ENCODE data around the gene MRGPRX1. TPM values are rescaled to one million over a fixed set of nuclear protein-coding genes. Genes with fewer than 3 reads are reported as not detected.

Gene MRGPRX1
- polyA plus RNA-seq, 2 of the 4 experiments (the other 2 are of a cell fraction) = not detected

- ChIA-PET CTCF (no interaction called here), POLR2A (no interaction called here)
- TF ChIP-seq CEBPB (IDR thresholded peaks at IDR 0.05) (no peak), RCOR1 (IDR thresholded peaks at IDR 0.05; ENCODE audit: low read depth, low read length) (no peak), HOXA7 (CRISPR knock-in tag; IDR thresholded peaks at IDR 0.05) (no peak), HOXB13 (CRISPR knock-in tag; IDR thresholded peaks at IDR 0.05; ENCODE audit: low read depth) (no peak), ELK1 (IDR thresholded peaks at IDR 0.05; ENCODE audit: low read depth, low read length) (no peak), ZFP36 (IDR thresholded peaks at IDR 0.05; ENCODE audit: borderline replicate concordance, partially characterized antibody) (no peak), FOSB (CRISPR knock-in tag; IDR thresholded peaks at IDR 0.05) (no peak), MYC (IDR thresholded peaks at IDR 0.05; ENCODE audit: borderline replicate concordance, low read length) (no peak), FOSL2 (IDR thresholded peaks at IDR 0.05) (no peak), FOSL2 (CRISPR knock-in tag; IDR thresholded peaks at IDR 0.05) (no peak), FOXS1 (CRISPR knock-in tag; IDR thresholded peaks at IDR 0.05) (no peak), SREBF2 (IDR thresholded peaks at IDR 0.05) (no peak), JUN (IDR thresholded peaks at IDR 0.05) (no peak), CHD4 (IDR thresholded peaks at IDR 0.05; ENCODE audit: borderline replicate concordance) (no peak), RAD21 (conservative IDR thresholded peaks at IDR 0.05 in 1 of 2, IDR thresholded peaks at IDR 0.05 in 1 of 2) (no peak), JUNB (IDR thresholded peaks at IDR 0.05) (no peak), PHF8 (IDR thresholded peaks at IDR 0.05; ENCODE audit: borderline replicate concordance, low read depth) (no peak), MAX (IDR thresholded peaks at IDR 0.05) (no peak), CHD2 (IDR thresholded peaks at IDR 0.05; ENCODE audit: low read length, partially characterized antibody) (no peak), HDAC2 (IDR thresholded peaks at IDR 0.05) (no peak)
- Histone ChIP-seq H3K9me3 (peaks cover 3% of the 10 kb centered on the region; the same call in 1 of the 3 replicates), H3K4me3 (no peak overlapping the region), H3K4me2 (no peak overlapping the region), H3K27ac (no peak overlapping the region), H3K4me1 (no peaks in the 10 kb centered on the region)
- ATAC-seq (peak; percentile 36 to 59; a peak in 1 of 6 replicates), DNase-seq (ENCODE audit: low read depth in 1 of 2, low spot score in 1 of 2) (no peak), FAIRE-seq (no peak)
- 0% methylated on average over 1 of the region's 1 CpG for WGBS (ENCODE audit: missing lambda C conversion rate)
Measured at GRCh38 chr11:18890615-18891014, 48.6 kb downstream of the MRGPRX1 start.

Other genes starting within 250 kb of the MRGPRX1 start
- gene TMEM86A, start 240.6 kb downstream of the MRGPRX1 start, polyA plus RNA-seq (2011; rRNA removed) = 0.10 and 0.16 TPM in 2 replicates
- gene TMEM86A, start 240.6 kb downstream of the MRGPRX1 start, polyA plus RNA-seq (2017; fragmentation: RNase III; extraction: RNeasy Plus Mini Kit Qiagen cat#74134 plus additional on column Dnase treatment) = 0.21 to 0.41 TPM (median 0.25 TPM) in 3 replicates
- 0.06 TPM in 1 of 2 replicates, not detected in the other for gene IGSF22, start 213.2 kb downstream of the MRGPRX1 start, polyA plus RNA-seq (2011; rRNA removed)
- gene IGSF22, start 213.2 kb downstream of the MRGPRX1 start, polyA plus RNA-seq (2017; fragmentation: RNase III; extraction: RNeasy Plus Mini Kit Qiagen cat#74134 plus additional on column Dnase treatment) = 0.03 TPM in 2 of 3 replicates, not detected in the other
- 0.04 TPM in 1 of 2 replicates, not detected in the other for gene PTPN5, start 147.6 kb downstream of the MRGPRX1 start, polyA plus RNA-seq (2011; rRNA removed)
- gene PTPN5, start 147.6 kb downstream of the MRGPRX1 start, polyA plus RNA-seq (2017; fragmentation: RNase III; extraction: RNeasy Plus Mini Kit Qiagen cat#74134 plus additional on column Dnase treatment) = 0.04 TPM in 1 of 3 replicates, not detected in the others
- gene MRGPRX2, start 121.3 kb upstream of the MRGPRX1 start, polyA plus RNA-seq (2011; rRNA removed) = not detected in 2 replicates
- not detected in 3 replicates for gene MRGPRX2, start 121.3 kb upstream of the MRGPRX1 start, polyA plus RNA-seq (2017; fragmentation: RNase III; extraction: RNeasy Plus Mini Kit Qiagen cat#74134 plus additional on column Dnase treatment)
- gene ZDHHC13, start 177.8 kb upstream of the MRGPRX1 start, polyA plus RNA-seq (2011; rRNA removed) = 28.6 and 34.3 TPM in 2 replicates
- 14.9 to 17.6 TPM (median 16.5 TPM) in 3 replicates for gene ZDHHC13, start 177.8 kb upstream of the MRGPRX1 start, polyA plus RNA-seq (2017; fragmentation: RNase III; extraction: RNeasy Plus Mini Kit Qiagen cat#74134 plus additional on column Dnase treatment)

Measured in A549 (cell line).